Adrenal gland (tissue), 5 donors: ENCODE measurements around the gene ABCG1.

Source experiments
- POLR2A ChIP-seq, 2 donors: fragments of 450-650 bp; IDR thresholded peaks; one replicate each; pipeline ENCODE4 v1.6.1; 2017; ENCODE audit warnings: antibody characterized with exemption in 2 of 2, mild to moderate bottlenecking in 2 of 2, moderate library complexity in 1 of 2
- TF ChIP-seq, protein P1 (sequence below), 6 experiments: fragments of 450-650 bp in 4 of 6; fragments of 200-600 bp in 2 of 6; sonication (generic) in 1 of 6; IDR thresholded peaks; 1 replicate in 5 of 6; 2 replicates in 1 of 6; pipeline versions ENCODE4 v1.5.1 to v1.8.0; 2016 to 2021; ENCODE audit warnings: antibody characterized with exemption in 6 of 6, mild to moderate bottlenecking in 2 of 6, moderate library complexity in 1 of 6
- donor health status: DM: no; HTN: no; CAD: no.

DNA sequence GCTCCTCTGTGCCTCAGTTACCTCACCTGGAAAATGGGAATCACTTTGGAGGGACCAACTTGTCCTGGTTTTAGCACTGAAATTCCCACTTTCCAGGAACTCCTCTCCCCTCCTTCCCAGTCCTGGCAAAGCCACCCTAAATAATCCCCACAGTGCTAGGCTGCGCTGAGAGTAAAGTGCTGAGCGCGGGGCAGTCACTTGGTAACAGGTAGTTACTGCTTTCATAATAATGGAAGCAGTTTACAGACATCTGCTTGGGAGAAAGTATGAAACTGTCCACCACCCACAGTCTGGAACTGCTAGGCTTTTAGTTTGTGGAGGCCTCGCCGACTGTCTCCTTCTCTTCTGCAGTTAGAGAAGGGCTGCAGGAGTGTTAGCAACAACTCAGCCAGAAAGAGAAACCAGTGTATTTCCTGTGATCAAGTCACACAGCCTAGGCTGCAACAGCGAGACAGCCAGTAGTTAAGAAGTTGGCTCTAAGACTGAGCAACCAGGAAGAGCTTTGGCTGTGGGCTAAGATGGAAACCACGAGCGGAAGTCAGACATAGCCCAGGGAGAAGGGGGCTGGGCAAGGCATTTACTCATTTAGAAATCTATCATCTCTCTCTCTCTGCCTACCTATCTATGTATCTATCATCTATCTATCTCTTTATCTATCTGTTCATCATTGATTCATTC is 30.8 kb upstream of the ABCG1 start:
- TF ChIP-seq POLR2A (IDR thresholded peaks at IDR 0.05) = no peak
- TF ChIP-seq, protein P1, sequence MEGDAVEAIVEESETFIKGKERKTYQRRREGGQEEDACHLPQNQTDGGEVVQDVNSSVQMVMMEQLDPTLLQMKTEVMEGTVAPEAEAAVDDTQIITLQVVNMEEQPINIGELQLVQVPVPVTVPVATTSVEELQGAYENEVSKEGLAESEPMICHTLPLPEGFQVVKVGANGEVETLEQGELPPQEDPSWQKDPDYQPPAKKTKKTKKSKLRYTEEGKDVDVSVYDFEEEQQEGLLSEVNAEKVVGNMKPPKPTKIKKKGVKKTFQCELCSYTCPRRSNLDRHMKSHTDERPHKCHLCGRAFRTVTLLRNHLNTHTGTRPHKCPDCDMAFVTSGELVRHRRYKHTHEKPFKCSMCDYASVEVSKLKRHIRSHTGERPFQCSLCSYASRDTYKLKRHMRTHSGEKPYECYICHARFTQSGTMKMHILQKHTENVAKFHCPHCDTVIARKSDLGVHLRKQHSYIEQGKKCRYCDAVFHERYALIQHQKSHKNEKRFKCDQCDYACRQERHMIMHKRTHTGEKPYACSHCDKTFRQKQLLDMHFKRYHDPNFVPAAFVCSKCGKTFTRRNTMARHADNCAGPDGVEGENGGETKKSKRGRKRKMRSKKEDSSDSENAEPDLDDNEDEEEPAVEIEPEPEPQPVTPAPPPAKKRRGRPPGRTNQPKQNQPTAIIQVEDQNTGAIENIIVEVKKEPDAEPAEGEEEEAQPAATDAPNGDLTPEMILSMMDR (IDR thresholded peaks at IDR 0.05) = no peak
